ENCODE results near the gene ZNF44. TPM values are rescaled to one million over a fixed set of nuclear protein-coding genes. Genes with fewer than 3 reads are reported as not detected.

ZNF44 gene
- polyA plus RNA-seq, 1 donor, result 9.0 TPM

GRCh38 chr19:12261554-12261953 lies 33.1 kb downstream of the ZNF44 start:
- no peak for DNase-seq (ENCODE audit: low read depth)

GRCh38 chr19:12260861-12261260 lies 33.8 kb downstream of the ZNF44 start:
- no peak for DNase-seq (ENCODE audit: low read depth)

- DNase-seq (ENCODE audit: low read depth), result no peak
Observed at GRCh38 chr19:12260236-12260635, 34.4 kb downstream of the ZNF44 start.

GRCh38 chr19:12255372-12255771 lies 39.3 kb downstream of the ZNF44 start:
- no peak for DNase-seq (ENCODE audit: low read depth)

GRCh38 chr19:12247644-12248222 lies 47.0 kb downstream of the ZNF44 start:
- DNase-seq (ENCODE audit: low read depth), result no peak

- no peak for DNase-seq (ENCODE audit: low read depth)
Observed at GRCh38 chr19:12244370-12244769, 50.3 kb downstream of the ZNF44 start.

GRCh38 chr19:12237143-12237839 lies 57.4 kb downstream of the ZNF44 start:
- no peak for DNase-seq (ENCODE audit: low read depth)

DNA sequence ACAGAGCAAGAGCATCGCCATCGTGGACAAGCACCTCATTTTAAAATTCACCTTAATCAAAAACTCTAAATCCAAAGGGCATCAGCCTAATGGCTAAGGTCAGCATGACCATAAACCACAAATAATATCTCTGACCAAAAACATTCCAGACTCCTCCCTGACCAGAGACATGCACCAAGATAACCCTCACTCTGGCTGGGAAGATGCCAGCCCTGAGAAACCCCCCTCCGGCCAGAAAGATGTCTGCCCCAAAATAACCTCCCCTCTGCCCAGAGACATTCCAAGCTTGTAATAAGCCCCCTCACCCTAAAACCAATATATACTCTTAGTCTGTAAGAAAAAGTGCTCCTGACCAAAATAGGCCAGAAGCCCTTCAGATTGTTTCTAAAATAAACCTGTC lies 61.7 kb downstream of the ZNF44 start:
- no peak for DNase-seq (ENCODE audit: low read depth)

- no peak for DNase-seq (ENCODE audit: low read depth)
Observed at GRCh38 chr19:12230751-12231733, 63.6 kb downstream of the ZNF44 start.

GRCh38 chr19:12229990-12230389 lies 64.7 kb downstream of the ZNF44 start:
- DNase-seq (ENCODE audit: low read depth), result no peak

GRCh38 chr19:12224676-12225075 lies 70.0 kb downstream of the ZNF44 start:
- DNase-seq (ENCODE audit: low read depth), result no peak

GRCh38 chr19:12222980-12223630 lies 71.6 kb downstream of the ZNF44 start:
- no peak for DNase-seq (ENCODE audit: low read depth)

Other genes starting within 250 kb of the ZNF44 start
- gene ZNF878, start 241.9 kb downstream of the ZNF44 start, polyA plus RNA-seq (ENCODE audit: insufficient read length), result 0.57 TPM
- 10.0 TPM for gene ZNF844, start 230.2 kb downstream of the ZNF44 start, polyA plus RNA-seq (ENCODE audit: insufficient read length)
- 2.1 TPM for gene ZNF20, start 154.5 kb downstream of the ZNF44 start, polyA plus RNA-seq (ENCODE audit: insufficient read length)
- gene ZNF625, start 138.1 kb downstream of the ZNF44 start, polyA plus RNA-seq (ENCODE audit: insufficient read length), result 4.2 TPM
- gene ZNF136, start 131.8 kb downstream of the ZNF44 start, polyA plus RNA-seq (ENCODE audit: insufficient read length), result 6.1 TPM
- gene ZNF563, start 38.8 kb upstream of the ZNF44 start, polyA plus RNA-seq (ENCODE audit: insufficient read length), result 1.8 TPM
- 1.9 TPM for gene ZNF442, start 70.8 kb upstream of the ZNF44 start, polyA plus RNA-seq (ENCODE audit: insufficient read length)
- gene ZNF799, start 106.4 kb upstream of the ZNF44 start, polyA plus RNA-seq (ENCODE audit: insufficient read length), result 4.0 TPM
- 3.5 TPM for gene ZNF443, start 146.1 kb upstream of the ZNF44 start, polyA plus RNA-seq (ENCODE audit: insufficient read length)
- 2.7 TPM for gene ZNF709, start 189.9 kb upstream of the ZNF44 start, polyA plus RNA-seq (ENCODE audit: insufficient read length)